H1 (cell line): Measurements from ENCODE around the gene NR1I3. TPM values are rescaled to one million over a fixed set of nuclear protein-coding genes. Genes with fewer than 3 reads are reported as not detected.

ENCODE experiments used
- CTCF ChIA-PET: fragments of 300-600 bp; sonication (Branson Sonifier 250); formaldehyde crosslinking; loops from one replicate; lab custom pipeline; 2021; ENCODE audit not compliant: partially characterized antibody; lab: Charles Lee
- POLR2A ChIA-PET: fragments of 300-600 bp; sonication (Branson Sonifier 250); formaldehyde crosslinking; loops from one replicate; lab custom pipeline; 2021; ENCODE audit warnings: inconsistent platforms; ENCODE audit not compliant: partially characterized antibody; lab: Charles Lee
- DNase-seq, 2 experiments: peaks; one replicate each; pipeline versions ENCODE4 v3.0.0 to v3.0.0-alpha.2; 2010 to 2022; ENCODE audit warnings: low spot score in 2 of 2, low read depth in 1 of 2, mixed read lengths in 1 of 2
- FAIRE-seq: peaks from 2 replicates; lab custom pipeline; 2011; peaks lifted over from hg19 to GRCh38; lab: Jason Lieb, UNC
- H2AFZ ChIP-seq: 2 replicates; pipeline ENCODE4 v1.8.1; 2012; ENCODE audit warnings: low read length, inconsistent platforms
- H2AK5ac ChIP-seq: 2 replicates; pipeline ENCODE4 v1.6.1; 2013; ENCODE audit warnings: low read depth, low read length
- H2BK120ac ChIP-seq: replicated peaks from 2 replicates; pipeline ENCODE3; 2013; ENCODE audit warnings: low read depth, low read length, inconsistent platforms
- H2BK12ac ChIP-seq: 2 replicates; pipeline ENCODE4 v1.6.1; 2013; ENCODE audit warnings: low read depth, low read length
- H2BK15ac ChIP-seq: 2 replicates; pipeline ENCODE4 v1.6.1; 2013; ENCODE audit warnings: low read length
- H2BK20ac ChIP-seq: 2 replicates; pipeline ENCODE4 v1.6.1; 2013; ENCODE audit warnings: low read length
- H2BK5ac ChIP-seq: 2 replicates; pipeline ENCODE4 v1.6.1; 2013; ENCODE audit warnings: low read depth, low read length
- H3K14ac ChIP-seq: 2 replicates; pipeline ENCODE4 v1.6.1; 2013; ENCODE audit warnings: inconsistent platforms; ENCODE audit not compliant: insufficient read length
- H3K18ac ChIP-seq: 2 replicates; pipeline ENCODE4 v1.6.1; 2013; ENCODE audit warnings: low read length; ENCODE audit errors: extremely low read depth
- H3K23ac ChIP-seq: 2 replicates; pipeline ENCODE4 v1.6.1; 2013; ENCODE audit warnings: inconsistent platforms; ENCODE audit not compliant: insufficient read length
- H3K23me2 ChIP-seq: 2 replicates; pipeline ENCODE4 v1.6.1; 2013; ENCODE audit warnings: low read depth, low read length
- H3K27ac ChIP-seq: 2 replicates; pipeline ENCODE4 v1.6.1; 2011; ENCODE audit warnings: low read depth, low read length, inconsistent platforms
- H3K27me3 ChIP-seq, 4 experiments: replicated peaks in 1 of 4; 1 replicate in 1 of 4; 2 replicates in 3 of 4; pipeline versions ENCODE4 v1.6.1 to v1.8.1; 2011 to 2013; ENCODE audit warnings: low read length in 3 of 4, mild to moderate bottlenecking in 3 of 4, inconsistent platforms in 2 of 4, mixed read lengths in 2 of 4, moderate library complexity in 1 of 4; ENCODE audit not compliant: control insufficient read depth in 3 of 4, insufficient read depth in 3 of 4; ENCODE audit errors: extremely low read depth in 1 of 4
- H3K36me3 ChIP-seq, 4 experiments: 2 replicates each; pipeline versions ENCODE4 v1.6.1 to v1.8.1; 2011 to 2013; ENCODE audit warnings: mild to moderate bottlenecking in 4 of 4, low read length in 3 of 4, moderate library complexity in 2 of 4, control low read depth in 1 of 4, inconsistent platforms in 1 of 4; ENCODE audit not compliant: insufficient read depth in 4 of 4, control insufficient read depth in 2 of 4
- H3K4ac ChIP-seq: replicated peaks from 2 replicates; pipeline ENCODE3; 2013; ENCODE audit warnings: low read length, low read depth, mixed read lengths, inconsistent platforms; ENCODE audit not compliant: insufficient read length
- H3K4me1 ChIP-seq, 4 experiments: replicated peaks in 1 of 4; 1 replicate in 1 of 4; 2 replicates in 3 of 4; pipeline versions ENCODE4 v1.6.1 to v1.8.1; 2011 to 2013; ENCODE audit warnings: low read length in 3 of 4, inconsistent platforms in 2 of 4, mixed read lengths in 1 of 4; ENCODE audit not compliant: insufficient read depth in 4 of 4, control insufficient read depth in 3 of 4
- H3K4me2 ChIP-seq, 2 experiments: 2 replicates each; pipeline versions ENCODE4 v1.6.1 to v1.8.1; 2011 to 2013; ENCODE audit warnings: low read depth in 2 of 2, low read length in 2 of 2, control low read depth in 1 of 2, inconsistent platforms in 1 of 2, mild to moderate bottlenecking in 1 of 2; ENCODE audit not compliant: insufficient read depth in 1 of 2
- H3K4me3 ChIP-seq, 4 experiments: fragments of 200-600, 300-600 bp in 1 of 4; sonication (generic), shearing (Covaris generic), sonication (Bioruptor Twin) in 1 of 4; 2 replicates each; pipeline versions ENCODE4 v1.5.1 to v1.8.1; 2011 to 2016; ENCODE audit warnings: low read length in 4 of 4, low read depth in 3 of 4, control low read depth in 2 of 4, inconsistent platforms in 2 of 4, mild to moderate bottlenecking in 2 of 4, mixed read lengths in 1 of 4, moderate library complexity in 1 of 4; ENCODE audit not compliant: insufficient read depth in 2 of 4; ENCODE audit errors: extremely low read depth in 1 of 4
- H3K56ac ChIP-seq: replicated peaks from 2 replicates; pipeline ENCODE3; 2013; ENCODE audit warnings: low read depth, mild to moderate bottlenecking, mixed read lengths, low read length, inconsistent platforms; ENCODE audit not compliant: insufficient read length
- H3K79me1 ChIP-seq: 2 replicates; pipeline ENCODE4 v1.6.1; 2013; ENCODE audit warnings: low read depth, low read length, control low read depth
- H3K79me2 ChIP-seq, 2 experiments: 2 replicates each; pipeline versions ENCODE4 v1.6.1 to v1.8.1; 2012 to 2013; ENCODE audit warnings: low read length in 2 of 2, mild to moderate bottlenecking in 2 of 2, inconsistent platforms in 1 of 2; ENCODE audit not compliant: insufficient read depth in 2 of 2, control insufficient read depth in 1 of 2
- H3K9ac ChIP-seq, 4 experiments: replicated peaks in 1 of 4; 1 replicate in 1 of 4; 2 replicates in 3 of 4; pipeline versions ENCODE4 v1.6.1 to v1.8.1; 2011 to 2013; ENCODE audit warnings: low read depth in 3 of 4, low read length in 3 of 4, control low read depth in 2 of 4, mild to moderate bottlenecking in 2 of 4, moderate library complexity in 2 of 4, inconsistent platforms in 1 of 4; ENCODE audit errors: extremely low read depth in 1 of 4
- H3K9me3 ChIP-seq, 2 experiments: 2 replicates each; pipeline versions ENCODE4 v1.6.1 to v1.8.1; 2012 to 2013; ENCODE audit warnings: mild to moderate bottlenecking in 2 of 2, moderate library complexity in 2 of 2, control low read depth in 1 of 2, inconsistent platforms in 1 of 2, low read depth in 1 of 2, low read length in 1 of 2, mixed read lengths in 1 of 2; ENCODE audit not compliant: insufficient read depth in 2 of 2
- H4K20me1 ChIP-seq, 2 experiments: replicated peaks in 1 of 2; 2 replicates each; pipeline versions ENCODE3 to v1.8.1; 2011 to 2013; ENCODE audit warnings: inconsistent platforms in 2 of 2, low read length in 2 of 2, mild to moderate bottlenecking in 1 of 2; ENCODE audit not compliant: insufficient read depth in 2 of 2, control insufficient read depth in 1 of 2
- H4K5ac ChIP-seq: 2 replicates; pipeline ENCODE4 v1.6.1; 2013; ENCODE audit warnings: low read length, low read depth, mixed read lengths, inconsistent platforms; ENCODE audit not compliant: insufficient read length
- H4K8ac ChIP-seq: 2 replicates; pipeline ENCODE4 v1.8.0; 2013; ENCODE audit warnings: mild to moderate bottlenecking, moderate library complexity, low read length, inconsistent platforms; ENCODE audit not compliant: insufficient read depth; ENCODE audit errors: extremely low read depth
- H4K91ac ChIP-seq: replicated peaks from 2 replicates; pipeline ENCODE3; 2013; ENCODE audit warnings: low read length, mixed read lengths, inconsistent platforms; ENCODE audit not compliant: insufficient read length
- ASH2L ChIP-seq: fragments of 200-600, 300-600 bp; sonication (generic); IDR thresholded peaks from one replicate; pipeline ENCODE4 v1.7.1; 2017; ENCODE audit warnings: low read length
- EGR1 ChIP-seq: IDR thresholded peaks from 2 replicates; pipeline ENCODE4 v1.6.1; 2011; ENCODE audit warnings: low read depth, low read length, borderline replicate concordance
- FOSL1 ChIP-seq: IDR thresholded peaks from 2 replicates; pipeline ENCODE4 v1.6.1; 2011; ENCODE audit warnings: mild to moderate bottlenecking, low read depth, low read length, moderate library complexity; ENCODE audit not compliant: insufficient read depth
- HDAC6 ChIP-seq: IDR thresholded peaks from one replicate; pipeline ENCODE4 v1.7.1; 2012; ENCODE audit warnings: low read depth, mild to moderate bottlenecking, inconsistent platforms, low read length, moderate library complexity
- KDM4A ChIP-seq: IDR thresholded peaks from one replicate; pipeline ENCODE4 v1.7.1; 2012; ENCODE audit warnings: low read depth, mild to moderate bottlenecking, moderate library complexity, low read length, inconsistent platforms; ENCODE audit not compliant: severe bottlenecking
- NANOG ChIP-seq: IDR thresholded peaks from 2 replicates; pipeline ENCODE4 v1.6.1; 2011; ENCODE audit warnings: low read length, low read depth, mild to moderate bottlenecking, inconsistent platforms; ENCODE audit not compliant: insufficient read depth, poor library complexity, severe bottlenecking
- RAD21 ChIP-seq, 2 experiments: IDR thresholded peaks in 1 of 2; conservative IDR thresholded peaks in 1 of 2; 2 replicates each; pipeline ENCODE4 v1.6.1; 2011; ENCODE audit warnings: low read depth in 2 of 2, low read length in 2 of 2, improper control_type of control experiment in 1 of 2, inconsistent platforms in 1 of 2, mild to moderate bottlenecking in 1 of 2, moderate library complexity in 1 of 2
- SIRT6 ChIP-seq: IDR thresholded peaks from one replicate; pipeline ENCODE4 v1.7.1; 2012; ENCODE audit warnings: low read length, inconsistent platforms
- SRF ChIP-seq: IDR thresholded peaks from 2 replicates; pipeline ENCODE4 v1.6.1; 2011; ENCODE audit warnings: mild to moderate bottlenecking, low read depth, low read length, moderate library complexity
- TBP ChIP-seq: IDR thresholded peaks from 2 replicates; pipeline ENCODE4 v1.6.1; 2011; ENCODE audit warnings: low read depth, low read length, improper control_type of control experiment
- ZNF274 ChIP-seq: IDR thresholded peaks from 2 replicates; pipeline ENCODE4 v1.7.0; 2012; ENCODE audit warnings: low read length, borderline replicate concordance; ENCODE audit errors: extremely low read depth
- WGBS, 2 experiments: shearing (Covaris generic) in 1 of 2; methylation state at CpG; one replicate each; pipeline versions ENCODE4 v1.1.6 to v1.1.7; 2013 to 2015; ENCODE audit warnings: low lambda C conversion rate in 2 of 2, mixed read lengths in 2 of 2, inconsistent platforms in 1 of 2, low coverage in 1 of 2, missing lambda C conversion rate in 1 of 2; ENCODE audit not compliant: insufficient replicate concordance in 2 of 2, insufficient coverage in 1 of 2, insufficient read length in 1 of 2; ENCODE audit errors: extremely low coverage in 1 of 2, missing lambda C conversion rate in 1 of 2; 5-methylcytosine and 5-hydroxymethylcytosine counted together
- polyA plus RNA-seq, 7 experiments: library from polyadenylated mRNA; depleted of rRNA in 3 of 7; stranded (reverse) in 5 of 7; unstranded in 2 of 7; fragments of >200 nt in 5 of 7; fragments of 200-250 nt in 2 of 7; gene quantifications; 1 replicate in 5 of 7; 2 replicates in 1 of 7; 4 replicates in 1 of 7; pipeline versions ENCODE4 v1.2.1 to v1.2.3, GENCODE V29; 2011 to 2013; ENCODE audit warnings: missing spikeins in 2 of 7, mixed read lengths in 2 of 7
- total RNA-seq: library from RNA; stranded (reverse); fragmentation: NEBNext Ultra II Directional; extraction: Animal tissue kit (Norgen Biotek cat#: 25700); gene quantifications from 2 replicates; pipeline ENCODE4 v1.2.1, GENCODE V29; 2021
- TF ChIP-seq, protein P1 (sequence below): IDR thresholded peaks from 2 replicates; pipeline ENCODE4 v1.6.1; 2012; ENCODE audit warnings: low read length, inconsistent platforms

NR1I3 gene
- total and polyA plus RNA-seq, 2 of the 8 experiments (the other 6 are each of a cell fraction or from before 2014, with no cell fraction given), result not detected

DNA sequence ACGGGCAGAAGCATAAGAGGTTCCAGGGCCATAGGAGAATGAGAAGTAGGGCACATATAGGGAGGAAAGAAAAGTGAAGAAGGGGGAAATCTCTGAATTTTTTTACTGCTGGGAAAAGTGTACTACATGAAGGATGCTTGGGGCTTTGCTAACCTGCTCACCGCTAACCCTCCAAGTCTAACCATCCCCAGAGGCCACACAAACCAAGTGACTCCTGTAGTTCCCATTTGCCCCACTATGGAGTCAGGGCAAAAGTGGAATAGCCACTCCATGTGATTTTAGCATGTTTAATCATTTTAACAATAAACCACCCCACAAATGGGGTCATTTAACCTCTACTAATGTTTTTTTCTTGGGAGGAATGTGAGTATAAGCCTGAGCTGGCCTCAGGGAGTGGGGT lies 47.1 kb upstream of the NR1I3 start:
- H3K23ac ChIP-seq, result no peak overlapping the region
- H2AFZ ChIP-seq, result peak overlapping the region; percentile 98; the same call in 1 of the 2 replicates
- peaks cover 0 to 3% of the 10 kb centered on the region in 2 experiments; a peak in 1 of 4 replicates for H3K9me3 ChIP-seq
- H2AK5ac ChIP-seq, result no peak overlapping the region
- no peak overlapping the region for H3K14ac ChIP-seq
- H3K18ac ChIP-seq, result no peak overlapping the region
- H2BK15ac ChIP-seq, result no peak overlapping the region
- no peak overlapping the region for H3K4me2 ChIP-seq
- H3K23me2 ChIP-seq, result no peaks in the 10 kb centered on the region; the same call in 1 of the 2 replicates
- POLR2A ChIA-PET, result interaction anchor here (0.8 to 1.7 kb wide), 2 partner anchors 11 to 54 kb away, joined by 3 read pairs; no protein-coding TSS in a partner anchor
- FAIRE-seq, result no peak
- no peak overlapping the region for H3K4ac ChIP-seq
- no peaks in the 10 kb centered on the region for H3K36me3 ChIP-seq
- no peaks in the 10 kb centered on the region; a peak in 1 of 7 replicates for H3K27me3 ChIP-seq
- peak overlapping the region; percentile 69; the same call in 1 of the 2 replicates for H2BK12ac ChIP-seq
- no peak overlapping the region for H4K5ac ChIP-seq
- H3K4me1 ChIP-seq, result peaks cover 0 to 4% (median 1%) of the 10 kb centered on the region in 4 experiments; a peak in 3 of 7 replicates
- H2BK20ac ChIP-seq, result no peak overlapping the region
- no peaks in the 10 kb centered on the region for H3K79me1 ChIP-seq
- H2BK5ac ChIP-seq, result peak overlapping the region; percentile 49; the same call in 1 of the 2 replicates
- H3K79me2 ChIP-seq, result no peaks in the 10 kb centered on the region
- no peak overlapping the region for H4K8ac ChIP-seq
- H4K91ac ChIP-seq, result no peak overlapping the region
- no peak overlapping the region for H3K9ac ChIP-seq
- H4K20me1 ChIP-seq, result no peaks in the 10 kb centered on the region
- H3K56ac ChIP-seq, result no peak overlapping the region
- no peak overlapping the region for H2BK120ac ChIP-seq
- no peak overlapping the region for H3K27ac ChIP-seq
- no peak overlapping the region for H3K4me3 ChIP-seq
- 80% methylated on average over 2 of the region's 2 CpGs; no CpG with 5 or more reads in 1 of the 2 experiments for WGBS, 2 experiments
- DNase-seq, result no peak
- CTCF ChIA-PET, result interaction anchor here (1.0 to 15.6 kb wide), 6 partner anchors 9 to 60 kb away, joined by 3 to 401 read pairs (median 4); partner anchors contain the start of genes APOA2, PCP4L1 and TOMM40L
- TF ChIP-seq EGR1, result no peak
- no peak for TF ChIP-seq RAD21 (IDR thresholded peaks at IDR 0.05 in 1 of 2, conservative IDR thresholded peaks at IDR 0.05 in 1 of 2; ENCODE audit: low read depth in 2 of 2, low read length in 2 of 2)
- no peak for TF ChIP-seq TBP
- no peak for TF ChIP-seq SIRT6
- no peak for TF ChIP-seq KDM4A
- no peak for TF ChIP-seq SRF
- no peak for TF ChIP-seq ZNF274
- TF ChIP-seq FOSL1, result no peak
- TF ChIP-seq, protein P1, sequence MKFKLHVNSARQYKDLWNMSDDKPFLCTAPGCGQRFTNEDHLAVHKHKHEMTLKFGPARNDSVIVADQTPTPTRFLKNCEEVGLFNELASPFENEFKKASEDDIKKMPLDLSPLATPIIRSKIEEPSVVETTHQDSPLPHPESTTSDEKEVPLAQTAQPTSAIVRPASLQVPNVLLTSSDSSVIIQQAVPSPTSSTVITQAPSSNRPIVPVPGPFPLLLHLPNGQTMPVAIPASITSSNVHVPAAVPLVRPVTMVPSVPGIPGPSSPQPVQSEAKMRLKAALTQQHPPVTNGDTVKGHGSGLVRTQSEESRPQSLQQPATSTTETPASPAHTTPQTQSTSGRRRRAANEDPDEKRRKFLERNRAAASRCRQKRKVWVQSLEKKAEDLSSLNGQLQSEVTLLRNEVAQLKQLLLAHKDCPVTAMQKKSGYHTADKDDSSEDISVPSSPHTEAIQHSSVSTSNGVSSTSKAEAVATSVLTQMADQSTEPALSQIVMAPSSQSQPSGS, result no peak
- TF ChIP-seq HDAC6, result no peak
- no peak for TF ChIP-seq NANOG
- TF ChIP-seq ASH2L, result no peak
